AG04449 (cell line): ENCODE measurements around the gene ZNF576.

Experiments
- CTCF ChIA-PET: fragments of 350-600 bp; formaldehyde crosslinking; extraction: SDS; loops from one replicate; lab custom pipeline; 2021; ENCODE audit warnings: antibody characterized with exemption; lab: Yijun Ruan, JAX
- POLR2A ChIA-PET: fragments of 400-600, 350-600 bp; formaldehyde crosslinking; extraction: SDS; loops from one replicate; lab custom pipeline; 2020; ENCODE audit warnings: antibody characterized with exemption, inconsistent platforms; lab: Yijun Ruan, JAX
- DNase-seq: peaks from one replicate; pipeline ENCODE4 v3.0.0-alpha.2; 2010; ENCODE audit warnings: low read depth, low spot score
- H3K4me3 ChIP-seq: 2 replicates; pipeline ENCODE4 v1.5.1; 2011; ENCODE audit warnings: low read depth, mild to moderate bottlenecking, control low read depth, low read length
- TF ChIP-seq, protein P1 (sequence below): IDR thresholded peaks from one replicate; pipeline ENCODE4 v1.5.1; 2011; ENCODE audit warnings: mild to moderate bottlenecking, moderate library complexity, low read length, control low read depth, inconsistent platforms; ENCODE audit not compliant: insufficient read depth; ENCODE audit errors: missing control alignments

ZNF576 gene

DNA sequence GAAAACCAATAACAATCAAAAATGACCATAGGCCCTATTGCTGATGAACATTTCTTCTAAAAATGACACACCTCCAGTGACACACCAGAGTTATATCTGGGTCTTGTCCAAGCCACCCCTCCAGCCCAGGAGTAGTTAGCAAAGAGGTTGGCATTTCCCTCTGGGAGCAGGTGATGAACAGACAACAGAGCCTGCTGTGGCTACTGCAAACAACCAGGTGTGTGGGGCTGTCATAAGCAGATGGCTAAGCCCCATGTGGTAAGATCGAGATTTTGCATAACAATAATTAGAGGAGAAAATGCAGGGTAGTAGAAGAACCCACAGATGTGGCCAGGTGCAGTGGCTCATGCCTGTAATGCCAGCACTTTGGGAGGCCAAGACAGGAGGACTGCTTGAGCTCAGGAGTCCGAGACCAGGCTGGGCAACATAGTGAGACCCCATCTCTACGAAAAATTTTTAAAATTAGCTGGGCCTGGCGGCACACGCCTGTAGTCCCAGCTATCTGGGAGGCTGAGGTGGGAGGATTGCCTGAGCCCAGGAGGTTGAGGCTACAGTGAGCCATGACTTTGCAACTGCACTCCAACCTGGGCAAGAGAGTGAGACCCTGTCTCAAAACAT is 26.1 kb upstream of the ZNF576 start:
- H3K4me3 ChIP-seq: no peak overlapping the region
- CTCF ChIA-PET: interaction anchor here (1.0 to 2.7 kb wide), 6 partner anchors 13 to 35 kb away, joined by 3 to 16 read pairs (median 5); no protein-coding TSS in a partner anchor
- no peak for DNase-seq
- TF ChIP-seq, protein P1, sequence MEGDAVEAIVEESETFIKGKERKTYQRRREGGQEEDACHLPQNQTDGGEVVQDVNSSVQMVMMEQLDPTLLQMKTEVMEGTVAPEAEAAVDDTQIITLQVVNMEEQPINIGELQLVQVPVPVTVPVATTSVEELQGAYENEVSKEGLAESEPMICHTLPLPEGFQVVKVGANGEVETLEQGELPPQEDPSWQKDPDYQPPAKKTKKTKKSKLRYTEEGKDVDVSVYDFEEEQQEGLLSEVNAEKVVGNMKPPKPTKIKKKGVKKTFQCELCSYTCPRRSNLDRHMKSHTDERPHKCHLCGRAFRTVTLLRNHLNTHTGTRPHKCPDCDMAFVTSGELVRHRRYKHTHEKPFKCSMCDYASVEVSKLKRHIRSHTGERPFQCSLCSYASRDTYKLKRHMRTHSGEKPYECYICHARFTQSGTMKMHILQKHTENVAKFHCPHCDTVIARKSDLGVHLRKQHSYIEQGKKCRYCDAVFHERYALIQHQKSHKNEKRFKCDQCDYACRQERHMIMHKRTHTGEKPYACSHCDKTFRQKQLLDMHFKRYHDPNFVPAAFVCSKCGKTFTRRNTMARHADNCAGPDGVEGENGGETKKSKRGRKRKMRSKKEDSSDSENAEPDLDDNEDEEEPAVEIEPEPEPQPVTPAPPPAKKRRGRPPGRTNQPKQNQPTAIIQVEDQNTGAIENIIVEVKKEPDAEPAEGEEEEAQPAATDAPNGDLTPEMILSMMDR: no peak
- POLR2A ChIA-PET: no interaction called here

DNA sequence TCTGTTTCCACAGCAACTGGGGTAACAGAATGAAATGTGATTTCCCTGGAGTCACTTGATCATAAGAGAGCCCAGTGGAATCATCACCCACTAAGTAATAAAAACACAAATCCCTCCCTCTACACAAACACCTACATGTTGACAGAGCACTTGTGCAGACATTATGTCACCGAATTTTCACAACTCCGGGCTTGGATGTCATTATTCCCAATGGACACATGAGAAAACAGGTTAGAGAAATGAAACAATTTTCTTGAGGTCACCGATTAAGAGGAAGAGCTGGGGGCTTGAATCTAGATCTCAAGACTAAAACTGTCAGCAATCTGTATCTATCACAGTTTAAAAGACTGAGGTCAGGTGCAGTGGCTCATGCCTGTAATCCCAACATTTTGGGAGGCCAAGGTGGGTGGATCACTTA is 24.2 kb upstream of the ZNF576 start:
- no peak for DNase-seq
- CTCF ChIA-PET: interaction anchor here (0.9 to 2.6 kb wide), 5 partner anchors 8 to 125 kb away, joined by 3 to 16 read pairs (median 4); no protein-coding TSS in a partner anchor
- POLR2A ChIA-PET: no interaction called here
- H3K4me3 ChIP-seq: no peak overlapping the region
- TF ChIP-seq, protein P1: no peak

DNA sequence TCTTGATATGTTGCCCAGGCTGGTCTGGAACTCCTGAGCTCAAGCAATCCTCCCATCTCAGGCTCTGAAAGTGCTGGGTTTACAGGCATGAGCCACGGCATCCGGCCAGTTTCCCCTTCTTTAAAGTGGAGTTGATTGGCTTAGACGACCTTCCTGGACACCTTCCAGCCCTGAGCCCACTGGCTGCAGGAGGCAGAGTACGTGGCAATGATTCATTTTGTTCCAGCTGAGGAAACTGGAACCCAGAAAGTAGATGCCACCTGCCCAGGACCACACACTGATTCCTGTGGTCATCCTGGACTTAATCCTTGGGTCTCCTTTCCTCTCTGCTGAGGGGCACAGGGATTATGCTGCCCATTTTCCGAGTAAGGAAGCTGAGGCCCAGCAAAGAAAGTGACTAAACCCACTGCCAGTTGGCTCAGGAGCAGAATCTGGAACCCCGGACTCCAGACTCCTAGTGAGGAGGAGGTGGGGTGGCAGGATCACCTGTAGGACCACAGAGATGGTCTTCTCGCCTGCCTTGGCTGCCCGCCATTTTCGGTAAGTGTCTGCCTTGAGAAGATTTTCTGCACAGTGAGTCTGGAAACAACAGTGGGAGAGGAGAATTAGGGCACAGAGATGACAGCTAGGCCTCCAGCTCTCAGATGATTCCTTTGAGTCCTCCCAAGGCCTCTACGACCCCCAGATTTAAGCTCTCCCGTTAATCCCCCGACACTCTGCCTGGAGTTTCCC is 21.8 kb upstream of the ZNF576 start:
- peak overlapping the region; percentile 92 for H3K4me3 ChIP-seq
- no peak for DNase-seq
- ChIA-PET CTCF (interaction anchor here (0.8 to 2.7 kb wide), 6 partner anchors 9 to 127 kb away, joined by 3 to 21 read pairs (median 4); no protein-coding TSS in a partner anchor), POLR2A (interaction anchor here (0.7 to 0.8 kb wide), 2 partner anchors 10 to 20 kb away, joined by 3 to 4 read pairs; no protein-coding TSS in a partner anchor)
- TF ChIP-seq, protein P1: no peak

DNA sequence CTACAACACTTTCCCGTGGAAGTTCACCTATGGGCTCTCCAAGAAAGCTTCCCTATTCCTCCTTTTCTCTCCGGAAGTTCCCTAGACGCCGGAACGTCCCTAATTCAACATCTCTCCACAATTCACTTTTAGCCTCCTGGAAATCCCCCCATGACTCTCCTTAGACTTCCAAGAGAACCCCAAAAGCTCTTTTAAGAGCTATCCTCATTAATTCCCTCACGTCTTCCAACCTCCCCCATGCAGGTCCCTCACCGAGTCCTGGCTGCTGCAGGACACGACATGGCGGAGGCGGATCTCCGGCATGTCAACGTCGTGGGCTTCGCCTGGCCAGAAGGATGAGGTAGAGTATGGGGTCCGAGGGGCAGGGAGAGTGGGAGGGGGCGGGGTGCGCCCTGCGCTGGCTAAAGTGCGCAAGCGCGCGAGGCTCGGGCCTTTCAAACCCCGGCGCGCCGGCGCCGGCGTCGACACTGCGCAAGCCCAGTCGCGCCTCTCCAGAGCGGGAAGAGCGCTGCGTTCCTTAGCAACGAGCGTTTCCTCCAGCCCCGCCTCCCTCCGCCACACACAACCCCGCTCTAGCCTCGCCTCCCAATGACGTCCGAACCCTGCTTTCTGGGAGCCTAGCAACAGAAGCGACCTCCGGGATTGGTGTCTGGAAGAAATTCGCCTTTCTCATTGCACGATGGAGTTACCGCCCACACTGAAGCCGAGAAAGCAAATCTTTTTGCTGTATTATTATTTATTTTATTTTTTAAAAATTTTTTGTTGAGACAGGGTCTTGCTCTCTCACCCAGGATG is 21.0 kb upstream of the ZNF576 start, which contains the start of the genes PINLYP and XRCC1:
Gene PINLYP (plus strand): TSS at position 646 of the 795 bp plus-strand sequence. CDS start 1,391 bp downstream, outside the sequence.
Gene XRCC1 (minus strand): TSS at position 372 of the 795 bp plus-strand sequence. CDS start 69 bp downstream, at position 303.
- TF ChIP-seq, protein P1: no peak
- POLR2A ChIA-PET: interaction anchor here (0.7 to 0.8 kb wide), 2 partner anchors 9 to 19 kb away, joined by 3 to 4 read pairs; no protein-coding TSS in a partner anchor
- CTCF ChIA-PET: interaction anchor here (0.6 to 2.7 kb wide), 7 partner anchors 9 to 128 kb away, joined by 3 to 21 read pairs (median 4); no protein-coding TSS in a partner anchor
- DNase-seq: peak; percentile 80
- peak within 1 kb of the TSS; percentile 92 for H3K4me3 ChIP-seq

DNA sequence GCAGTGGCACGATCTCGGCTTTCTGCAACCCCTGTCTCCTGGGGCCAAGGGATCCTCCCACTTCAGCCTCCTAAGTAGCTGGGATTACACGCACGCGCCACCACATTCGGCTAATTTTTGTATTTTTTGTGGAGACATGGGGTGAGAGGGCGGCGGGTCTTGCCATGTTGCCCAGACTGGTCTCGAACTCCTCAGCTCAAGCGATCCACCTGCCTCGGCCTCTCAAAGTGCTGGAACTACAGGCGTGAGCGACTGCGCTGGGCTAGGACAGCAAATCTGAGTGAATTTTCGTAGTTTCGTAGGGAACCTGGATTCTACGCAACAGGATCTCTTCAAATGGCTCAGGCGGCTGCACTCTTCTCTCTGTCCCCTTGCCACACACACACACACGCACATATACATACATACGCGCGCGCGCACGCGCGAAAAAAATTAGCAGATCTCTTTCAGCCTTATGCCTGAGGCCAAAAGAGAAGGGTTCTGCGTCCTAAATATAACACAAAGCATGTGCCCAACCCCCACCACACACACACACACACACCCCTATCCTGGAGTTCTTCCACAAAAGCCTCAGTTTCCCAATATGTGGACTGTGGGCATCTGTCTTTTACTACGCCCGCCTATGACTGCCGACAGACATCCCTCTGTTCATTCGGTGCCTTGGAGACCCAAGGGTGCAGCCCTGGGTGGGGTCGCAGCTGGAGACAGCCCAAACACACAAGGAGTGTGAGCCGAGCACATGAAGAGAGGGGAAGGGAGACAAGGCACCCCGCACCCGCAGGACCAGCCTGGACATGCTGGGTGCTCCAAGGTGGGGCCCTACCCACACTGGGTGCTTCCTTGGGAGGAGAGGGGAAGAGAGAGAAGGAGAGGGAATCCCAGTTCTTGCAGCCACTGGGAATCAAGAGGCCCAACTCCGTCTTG is 20.2 kb upstream of the ZNF576 start:
- POLR2A ChIA-PET: no interaction called here
- H3K4me3 ChIP-seq: peak overlapping the region; percentile 92
- CTCF ChIA-PET: interaction anchor here (1.0 to 2.7 kb wide), 4 partner anchors 18 to 21 kb away, joined by 3 to 21 read pairs (median 15); no protein-coding TSS in a partner anchor
- TF ChIP-seq, protein P1: no peak
- DNase-seq: no peak
